HG02588 (cell line): ENCODE results near the gene BCL2A1.
A peak's percentile ranks its signal among the peaks of the same experiment; 100 is the strongest.
"Not testable (repeated sequence)": the region's sequence is repeated elsewhere in the genome, so short reads cannot be mapped to it uniquely, and the experiment has no call there.

Experiments used
- ATAC-seq: cut with Tn5 transposase; IDR thresholded peaks from one replicate; pipeline ENCODE4 v1.9.1; 2021; ENCODE audit warnings: mild to moderate bottlenecking, moderate library complexity; ENCODE audit not compliant: unreplicated experiment

The BCL2A1 gene

GRCh38 chr15:79989682-79990081 is 18.7 kb upstream of the BCL2A1 start:
- ATAC-seq, result no peak

GRCh38 chr15:79989183-79989582 is 18.2 kb upstream of the BCL2A1 start:
- no peak for ATAC-seq

GRCh38 chr15:79988448-79989117 is 17.6 kb upstream of the BCL2A1 start:
- ATAC-seq, result no peak

- ATAC-seq, result no peak
Measured at GRCh38 chr15:79987969-79988368, 17.0 kb upstream of the BCL2A1 start.

- no peak for ATAC-seq
Measured at GRCh38 chr15:79987569-79987955, 16.6 kb upstream of the BCL2A1 start.

- no peak for ATAC-seq
Measured at GRCh38 chr15:79981831-79982455, 10.9 kb upstream of the BCL2A1 start.

GRCh38 chr15:79978655-79979514 is 7.9 kb upstream of the BCL2A1 start:
- peak; percentile 65 for ATAC-seq

- ATAC-seq, result no peak
Measured at GRCh38 chr15:79978260-79978654, 7.3 kb upstream of the BCL2A1 start.

- peak; percentile 45 for ATAC-seq
Measured at GRCh38 chr15:79977431-79978054, 6.5 kb upstream of the BCL2A1 start.

GRCh38 chr15:79973456-79974195 is 2.6 kb upstream of the BCL2A1 start:
- ATAC-seq, result no peak

- no peak for ATAC-seq
Measured at GRCh38 chr15:79972863-79973262, 1.9 kb upstream of the BCL2A1 start.

GRCh38 chr15:79970181-79970580 is 815 bp downstream of the BCL2A1 start:
- no peak for ATAC-seq

- ATAC-seq, result no peak
Measured at GRCh38 chr15:79969146-79969545, 1.9 kb downstream of the BCL2A1 start.

- no peak for ATAC-seq
Measured at GRCh38 chr15:79967298-79968182, 3.5 kb downstream of the BCL2A1 start.

GRCh38 chr15:79966634-79967297 is 4.2 kb downstream of the BCL2A1 start:
- no peak for ATAC-seq

GRCh38 chr15:79965846-79966630 is 5.0 kb downstream of the BCL2A1 start:
- ATAC-seq, result no peak

- no peak for ATAC-seq
Measured at GRCh38 chr15:79964232-79964805, 6.7 kb downstream of the BCL2A1 start.

- ATAC-seq, result not testable (repeated sequence)
Measured at GRCh38 chr15:79962921-79963320, 8.1 kb downstream of the BCL2A1 start.
